Natural killer cell (primary cell): ENCODE data around the gene MMP24. TPM values are rescaled to one million over a fixed set of nuclear protein-coding genes. Genes with fewer than 3 reads are reported as not detected.

Experiments
- ATAC-seq, 3 donors: fragments of 150-1000 bp in 2 of 3; fragments of 200-7000 bp in 1 of 3; cut with Tn5 transposase; 1 replicate in 1 of 3; 2 replicates in 2 of 3; pipeline ENCODE4 v1.10.0; 2021; ENCODE audit warnings: mild to moderate bottlenecking in 2 of 3, moderate library complexity in 2 of 3
- DNase-seq, 2 donors: peaks; one replicate each; pipeline versions ENCODE4 v3.0.0 to v3.0.0-alpha.2; 2013 to 2021; ENCODE audit warnings: mixed read lengths in 1 of 2
- H3K27ac ChIP-seq: one replicate; pipeline ENCODE4 v1.5.1; 2013; ENCODE audit warnings: mild to moderate bottlenecking, low read length
- H3K27me3 ChIP-seq: one replicate; pipeline ENCODE4 v1.6.1; 2013; ENCODE audit warnings: low read length; ENCODE audit not compliant: control insufficient read depth, insufficient read depth
- H3K36me3 ChIP-seq: one replicate; pipeline ENCODE4 v1.6.1; 2013; ENCODE audit warnings: low read length; ENCODE audit not compliant: control insufficient read depth, insufficient read depth
- H3K4me1 ChIP-seq: one replicate; pipeline ENCODE4 v1.6.1; 2013; ENCODE audit warnings: low read length; ENCODE audit not compliant: control insufficient read depth, insufficient read depth
- H3K4me3 ChIP-seq: one replicate; pipeline ENCODE4 v1.5.1; 2013; ENCODE audit warnings: low read length
- H3K9me3 ChIP-seq: one replicate; pipeline ENCODE4 v1.6.1; 2013; ENCODE audit warnings: low read length; ENCODE audit not compliant: control insufficient read depth, insufficient read depth
- H3K27ac Mint-ChIP-seq, 2 donors: one replicate each; pipeline ENCODE4 v1.8.0; 2022; ENCODE audit warnings: mild to moderate bottlenecking in 2 of 2, mixed read lengths in 2 of 2, moderate library complexity in 1 of 2
- H3K27me3 Mint-ChIP-seq, 2 donors: one replicate each; pipeline ENCODE4 v1.8.0; 2022; ENCODE audit warnings: low read depth in 2 of 2, mixed read lengths in 2 of 2
- H3K36me3 Mint-ChIP-seq: one replicate; pipeline ENCODE4 v1.8.0; 2022; ENCODE audit warnings: mixed read lengths
- H3K4me1 Mint-ChIP-seq, 2 donors: one replicate each; pipeline ENCODE4 v1.8.0; 2022; ENCODE audit warnings: mixed read lengths in 2 of 2
- H3K4me3 Mint-ChIP-seq: one replicate; pipeline ENCODE4 v1.8.0; 2022; ENCODE audit warnings: mild to moderate bottlenecking, moderate library complexity, mixed read lengths
- H3K9me3 Mint-ChIP-seq, 2 donors: one replicate each; pipeline ENCODE4 v1.8.0; 2022; ENCODE audit warnings: mixed read lengths in 2 of 2
- WGBS: methylation state at CpG from one replicate; pipeline ENCODE4 v1.1.7; 2013; ENCODE audit warnings: missing lambda C conversion rate; ENCODE audit not compliant: insufficient coverage; 5-methylcytosine and 5-hydroxymethylcytosine counted together
- intact Hi-C: fragments of 100-400 bp; cut with micrococcal nuclease; formaldehyde crosslinking; loops from one replicate; pipeline ENCODE4 v1.14.2; 2022
- total RNA-seq, 4 donors: library from RNA; stranded (reverse); fragments of 120-200 nt in 1 of 4; gene quantifications; one replicate each; pipeline versions ENCODE4 v1.2.3 to v1.2.4, GENCODE V29; 2013 to 2022
- TF ChIP-seq, protein P1 (sequence below): fragments of 200-600 bp; IDR thresholded peaks from one replicate; pipeline ENCODE4 v1.8.0; 2022; ENCODE audit warnings: antibody characterized with exemption

The MMP24 gene
- total RNA-seq, 3 donors from 2014 or later (not counting 1 experiment from before 2014, with no cell fraction given), result 0.14 to 0.18 (median 0.16) TPM

- Histone ChIP-seq H3K27me3 (peaks cover 15% of the 10 kb centered on the region), H3K4me1 (peaks cover 10% of the 10 kb centered on the region), H3K36me3 (peaks cover 2% of the 10 kb centered on the region), H3K27ac (no peak overlapping the region), H3K9me3 (no peaks in the 10 kb centered on the region), H3K4me3 (no peak overlapping the region)
- Mint-ChIP-seq H3K36me3 (no peaks in the 10 kb centered on the region), H3K27me3 (peaks cover 10 to 35% of the 10 kb centered on the region in 2 donors), H3K27ac (no peak overlapping the region), H3K9me3 (no peaks in the 10 kb centered on the region), H3K4me1 (peaks cover 5 to 14% of the 10 kb centered on the region in 2 donors), H3K4me3 (peak overlapping the region; percentile 66)
- DNase-seq, result no peak
- TF ChIP-seq, protein P1, sequence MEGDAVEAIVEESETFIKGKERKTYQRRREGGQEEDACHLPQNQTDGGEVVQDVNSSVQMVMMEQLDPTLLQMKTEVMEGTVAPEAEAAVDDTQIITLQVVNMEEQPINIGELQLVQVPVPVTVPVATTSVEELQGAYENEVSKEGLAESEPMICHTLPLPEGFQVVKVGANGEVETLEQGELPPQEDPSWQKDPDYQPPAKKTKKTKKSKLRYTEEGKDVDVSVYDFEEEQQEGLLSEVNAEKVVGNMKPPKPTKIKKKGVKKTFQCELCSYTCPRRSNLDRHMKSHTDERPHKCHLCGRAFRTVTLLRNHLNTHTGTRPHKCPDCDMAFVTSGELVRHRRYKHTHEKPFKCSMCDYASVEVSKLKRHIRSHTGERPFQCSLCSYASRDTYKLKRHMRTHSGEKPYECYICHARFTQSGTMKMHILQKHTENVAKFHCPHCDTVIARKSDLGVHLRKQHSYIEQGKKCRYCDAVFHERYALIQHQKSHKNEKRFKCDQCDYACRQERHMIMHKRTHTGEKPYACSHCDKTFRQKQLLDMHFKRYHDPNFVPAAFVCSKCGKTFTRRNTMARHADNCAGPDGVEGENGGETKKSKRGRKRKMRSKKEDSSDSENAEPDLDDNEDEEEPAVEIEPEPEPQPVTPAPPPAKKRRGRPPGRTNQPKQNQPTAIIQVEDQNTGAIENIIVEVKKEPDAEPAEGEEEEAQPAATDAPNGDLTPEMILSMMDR, result no peak
- 36% methylated on average over 7 of the region's 9 CpGs for WGBS
- intact Hi-C loops, result no loop called here
- no peak for ATAC-seq
Measured at GRCh38 chr20:35225319-35226125, 968 bp upstream of the MMP24 start.

DNA sequence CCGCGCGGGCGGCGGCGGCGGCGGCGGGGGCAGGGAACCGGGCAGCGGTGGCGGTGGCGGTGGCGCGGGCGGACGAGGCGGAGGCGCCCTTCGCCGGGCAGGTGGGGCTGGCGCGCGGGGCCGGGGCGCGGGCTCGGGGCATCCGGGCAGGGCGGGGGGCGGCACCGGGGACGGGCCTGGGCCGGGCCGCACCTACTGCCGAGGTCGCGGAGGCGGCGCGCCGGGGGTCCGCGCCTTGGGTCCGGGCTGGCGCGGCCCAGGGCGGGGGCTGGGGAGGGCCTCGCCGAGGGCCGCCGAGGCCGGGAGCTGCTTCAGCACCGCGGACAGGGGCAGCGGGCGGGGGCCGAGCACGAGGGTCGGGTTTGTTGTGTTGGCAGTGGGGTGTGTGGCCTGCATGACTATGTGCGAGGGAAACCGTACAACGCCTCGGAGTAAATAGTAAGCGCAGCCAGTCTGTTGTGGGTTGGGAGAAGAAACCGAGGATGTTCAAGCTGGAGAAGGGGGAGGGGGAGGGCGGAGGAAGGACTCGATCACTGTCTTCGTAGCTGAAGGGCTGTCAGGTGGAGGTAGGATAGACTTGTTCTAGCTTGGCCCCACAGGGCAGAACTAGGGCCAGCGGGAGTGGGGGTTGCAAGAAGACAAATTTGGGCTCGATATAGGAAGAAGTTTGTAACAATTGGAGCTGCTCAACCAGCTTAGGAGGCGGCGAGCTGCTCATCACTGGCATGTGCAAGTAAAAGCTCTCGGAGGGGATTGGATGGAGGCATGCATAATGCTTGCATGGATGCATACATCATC is 593 bp downstream of the MMP24 start:
- ATAC-seq, result peak; percentile 84 to 97 (median 94)
- H3K36me3 ChIP-seq, result peaks cover 2% of the 10 kb centered on the region
- no peak overlapping the region for H3K27ac Mint-ChIP-seq
- no peaks in the 10 kb centered on the region for H3K9me3 ChIP-seq
- H3K4me1 Mint-ChIP-seq, result peaks cover 5 to 14% of the 10 kb centered on the region in 2 donors
- 11% methylated on average over 74 of the region's 74 CpGs for WGBS
- peaks cover 10% of the 10 kb centered on the region for H3K4me1 ChIP-seq
- peaks cover 15% of the 10 kb centered on the region for H3K27me3 ChIP-seq
- H3K27ac ChIP-seq, result no peak overlapping the region
- no peaks in the 10 kb centered on the region for H3K9me3 Mint-ChIP-seq
- no peak overlapping the region for H3K4me3 ChIP-seq
- peak overlapping the region; percentile 72 for H3K4me3 Mint-ChIP-seq
- intact Hi-C loops, result no loop called here
- peak; percentile 57 for DNase-seq
- TF ChIP-seq, protein P1, result no peak
- H3K27me3 Mint-ChIP-seq, result peaks cover 10 to 35% of the 10 kb centered on the region in 2 donors
- H3K36me3 Mint-ChIP-seq, result peaks cover 9% of the 10 kb centered on the region

GRCh38 chr20:35232575-35232974 is 6.1 kb downstream of the MMP24 start:
- DNase-seq (no peak), ATAC-seq (no peak)
- H3K9me3 Mint-ChIP-seq, result no peaks in the 10 kb centered on the region
- Histone ChIP-seq H3K9me3 (no peaks in the 10 kb centered on the region), H3K27me3 (peaks cover 1% of the 10 kb centered on the region), H3K36me3 (peaks cover 4% of the 10 kb centered on the region), H3K4me1 (no peaks in the 10 kb centered on the region), H3K27ac (no peak overlapping the region), H3K4me3 (no peak overlapping the region)
- TF ChIP-seq, protein P1, result no peak
- H3K27ac Mint-ChIP-seq, result no peak overlapping the region
- no peak overlapping the region for H3K4me3 Mint-ChIP-seq
- peaks cover 9% of the 10 kb centered on the region for H3K36me3 Mint-ChIP-seq
- intact Hi-C loops, result no loop called here
- H3K4me1 Mint-ChIP-seq, result no peaks in the 10 kb centered on the region
- WGBS, result 90% methylated on average over 2 of the region's 2 CpGs
- peaks cover 0 to 11% of the 10 kb centered on the region in 2 donors for H3K27me3 Mint-ChIP-seq
